Stimulated activated CD4-positive, alpha-beta T cell treated with anti-CD3 and anti-CD28 coated beads, TNF-alpha, amount 100 ng/mL, for 48 hours (primary cell): Measurements from ENCODE around the gene DGKA.
"Not testable (repeated sequence)": the region's sequence is repeated elsewhere in the genome, so short reads cannot be mapped to it uniquely, and the experiment has no call there.

Experiments
- DNase-seq, 3 donors: peaks; one replicate each; pipeline ENCODE4 v3.0.0-alpha.2; 2020; ENCODE audit warnings: low read depth in 3 of 3

Gene DGKA

DNA sequence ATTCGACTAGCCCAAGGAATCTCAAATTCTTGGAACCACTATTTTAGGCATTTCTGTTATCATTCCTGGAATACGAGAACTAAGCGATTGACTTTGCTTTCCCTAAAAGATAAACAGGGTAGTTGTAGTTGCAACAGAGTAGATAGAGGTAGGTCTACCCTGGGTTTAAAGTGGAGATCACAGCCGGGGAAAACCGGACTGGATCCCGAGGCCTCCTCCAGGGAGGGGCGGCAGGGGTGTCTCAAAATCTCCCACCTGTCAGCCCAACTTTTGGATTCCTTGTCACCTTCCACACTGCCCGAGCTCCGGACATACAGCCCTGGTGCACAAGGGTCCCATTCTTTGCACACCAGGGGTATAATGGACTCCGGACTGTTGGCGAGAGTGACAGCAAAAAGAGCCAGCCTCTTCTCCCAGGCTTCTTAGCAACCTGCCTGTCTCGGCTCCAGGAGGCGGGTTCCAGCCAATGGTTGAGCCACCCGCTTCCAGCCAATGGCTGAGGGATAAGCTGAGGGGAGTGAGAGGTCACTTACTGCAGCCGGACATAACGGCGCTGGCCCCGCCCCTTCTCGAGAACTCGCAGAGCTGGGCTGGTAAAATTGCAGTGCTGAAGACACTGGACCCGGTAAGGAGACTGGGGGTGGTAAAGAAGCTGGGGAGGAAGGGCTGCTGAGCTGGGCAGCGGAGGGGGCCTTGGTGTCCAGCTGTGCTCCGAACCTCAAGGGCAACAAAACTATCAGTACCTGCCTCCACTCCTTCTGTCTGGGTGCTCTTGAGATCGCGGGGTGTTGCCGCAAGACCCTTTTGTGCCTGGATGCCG, 66.0 kb downstream of the DGKA start, which contains the start of gene SUOX:
TSS of gene SUOX (plus strand) at position 562 of the 820 bp plus-strand sequence. CDS start 4,946 bp downstream, outside the sequence.
- no peak for DNase-seq

GRCh38 chr12:55997535-55997859, 66.5 kb downstream of the DGKA start:
- DNase-seq = no peak

- not testable (repeated sequence) for DNase-seq
These were observed 68.6 kb downstream of the DGKA start for GRCh38 chr12:55999522-55999921.

DNA sequence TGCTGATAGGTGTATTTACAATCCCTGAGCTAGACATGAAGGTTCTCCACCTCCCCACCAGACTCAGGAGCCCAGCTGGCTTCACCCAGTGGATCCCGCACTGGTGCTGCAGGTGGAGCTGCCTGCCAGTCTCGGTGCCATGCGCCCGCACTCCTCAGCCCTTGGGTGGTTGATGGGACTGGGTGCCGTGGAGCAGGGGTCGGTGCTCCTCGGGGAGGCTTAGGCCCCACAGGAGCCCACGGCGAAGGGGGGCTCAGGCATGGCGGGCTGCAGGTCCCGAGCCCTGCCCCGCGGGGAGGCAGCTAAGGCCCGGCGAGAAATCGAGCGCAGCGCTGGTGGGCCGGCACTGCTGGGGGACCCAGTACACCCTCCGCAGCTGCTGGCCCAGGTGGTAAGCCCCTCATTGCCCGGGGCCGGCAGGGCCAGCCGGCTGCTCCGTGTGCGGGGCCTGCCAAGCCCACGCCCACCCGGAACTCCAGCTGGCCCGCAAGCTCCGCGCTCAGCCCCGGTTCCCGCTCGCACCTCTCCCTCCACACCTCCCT, 69.1 kb downstream of the DGKA start:
- DNase-seq = not testable (repeated sequence)

GRCh38 chr12:56001487-56002100, 70.6 kb downstream of the DGKA start:
- DNase-seq = no peak

DNA sequence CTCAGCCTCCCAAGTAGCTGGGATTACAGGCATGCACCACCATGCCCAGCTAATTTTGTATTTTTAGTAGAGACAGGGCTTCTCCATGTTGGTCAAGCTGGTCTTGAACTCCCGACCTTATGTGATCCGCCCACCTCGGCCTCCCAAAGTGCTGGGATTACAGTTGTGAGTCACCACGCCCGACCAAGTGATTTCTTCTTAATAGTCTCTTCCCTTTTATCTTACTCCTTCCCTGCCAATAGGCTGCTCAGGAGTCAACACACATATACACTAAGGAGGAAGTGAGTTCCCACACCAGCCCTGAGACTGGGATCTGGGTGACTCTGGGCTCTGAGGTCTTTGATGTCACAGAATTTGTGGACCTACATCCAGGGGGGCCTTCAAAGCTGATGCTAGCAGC, 72.4 kb downstream of the DGKA start:
- not testable (repeated sequence) for DNase-seq
